ENCODE results near the gene COL5A1. TPM values are rescaled to one million over a fixed set of nuclear protein-coding genes. Genes with fewer than 3 reads are reported as not detected.

The COL5A1 gene
- total RNA-seq, 1 donor from 2014 or later, result 6.1 TPM

DNA sequence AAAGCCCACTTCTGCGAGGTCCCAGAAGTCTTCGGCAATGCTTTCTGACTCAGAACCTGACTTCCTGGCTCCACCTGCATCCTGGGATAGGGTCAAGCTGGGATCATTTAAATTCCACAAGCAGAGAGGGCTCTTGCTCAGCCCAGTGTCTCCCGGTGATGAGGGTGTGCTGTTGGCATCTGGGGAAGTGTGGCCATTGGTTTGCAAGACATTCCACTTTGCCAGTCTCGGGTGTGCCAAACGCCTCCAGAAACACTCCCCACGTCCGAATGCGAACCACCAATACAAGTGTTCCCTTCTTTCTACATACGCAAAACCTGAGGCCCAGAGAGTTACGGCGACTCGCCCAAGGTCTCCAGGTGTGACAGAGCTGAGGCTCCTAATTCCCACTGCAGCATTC is 195.9 kb downstream of the COL5A1 start:
- TF ChIP-seq EZH2 (IDR thresholded peaks at IDR 0.05) (no peak), EZH2phosphoT487 (IDR thresholded peaks at IDR 0.05) (no peak)
- TF ChIP-seq, protein P1, sequence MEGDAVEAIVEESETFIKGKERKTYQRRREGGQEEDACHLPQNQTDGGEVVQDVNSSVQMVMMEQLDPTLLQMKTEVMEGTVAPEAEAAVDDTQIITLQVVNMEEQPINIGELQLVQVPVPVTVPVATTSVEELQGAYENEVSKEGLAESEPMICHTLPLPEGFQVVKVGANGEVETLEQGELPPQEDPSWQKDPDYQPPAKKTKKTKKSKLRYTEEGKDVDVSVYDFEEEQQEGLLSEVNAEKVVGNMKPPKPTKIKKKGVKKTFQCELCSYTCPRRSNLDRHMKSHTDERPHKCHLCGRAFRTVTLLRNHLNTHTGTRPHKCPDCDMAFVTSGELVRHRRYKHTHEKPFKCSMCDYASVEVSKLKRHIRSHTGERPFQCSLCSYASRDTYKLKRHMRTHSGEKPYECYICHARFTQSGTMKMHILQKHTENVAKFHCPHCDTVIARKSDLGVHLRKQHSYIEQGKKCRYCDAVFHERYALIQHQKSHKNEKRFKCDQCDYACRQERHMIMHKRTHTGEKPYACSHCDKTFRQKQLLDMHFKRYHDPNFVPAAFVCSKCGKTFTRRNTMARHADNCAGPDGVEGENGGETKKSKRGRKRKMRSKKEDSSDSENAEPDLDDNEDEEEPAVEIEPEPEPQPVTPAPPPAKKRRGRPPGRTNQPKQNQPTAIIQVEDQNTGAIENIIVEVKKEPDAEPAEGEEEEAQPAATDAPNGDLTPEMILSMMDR (IDR thresholded peaks at IDR 0.05), result no peak
- no peak for DNase-seq (ENCODE audit: low spot score)
- Histone ChIP-seq H3K4me3 (no peak overlapping the region), H3K79me2 (ENCODE audit: low read depth) (no peaks in the 10 kb centered on the region), H3K9ac (no peak overlapping the region), H3K36me3 (no peaks in the 10 kb centered on the region), H3K27me3 (no peaks in the 10 kb centered on the region), H3K4me1 (no peaks in the 10 kb centered on the region), H3F3A (ENCODE audit: low read depth) (no peaks in the 10 kb centered on the region), H3K9me3 (ENCODE audit: low read depth) (no peaks in the 10 kb centered on the region), H2AFZ (replicated peaks) (no peak overlapping the region), H3K4me2 (no peak overlapping the region), H4K20me1 (ENCODE audit: low read depth) (no peaks in the 10 kb centered on the region), H3K27ac (no peak overlapping the region)
- Mint-ChIP-seq H3K4me3 (no peak overlapping the region), H3K27me3 (ENCODE audit: insufficient read depth, low read depth) (no peaks in the 10 kb centered on the region), H3K27ac (no peak overlapping the region), H3K4me1 (peaks cover 3% of the 10 kb centered on the region), H3K36me3 (no peaks in the 10 kb centered on the region), H3K9me3 (no peaks in the 10 kb centered on the region)

- Histone ChIP-seq H4K20me1 (ENCODE audit: low read depth) (no peaks in the 10 kb centered on the region), H3K4me2 (no peak overlapping the region), H2AFZ (replicated peaks) (no peak overlapping the region), H3K4me3 (no peak overlapping the region), H3K27ac (no peak overlapping the region), H3K9ac (no peak overlapping the region), H3K79me2 (ENCODE audit: low read depth) (no peaks in the 10 kb centered on the region), H3K36me3 (no peaks in the 10 kb centered on the region), H3K9me3 (ENCODE audit: low read depth) (no peaks in the 10 kb centered on the region), H3K4me1 (no peaks in the 10 kb centered on the region), H3F3A (ENCODE audit: low read depth) (no peaks in the 10 kb centered on the region), H3K27me3 (no peaks in the 10 kb centered on the region)
- no peak overlapping the region for H3K4me3 Mint-ChIP-seq
- H3K4me1 Mint-ChIP-seq, result peaks cover 9% of the 10 kb centered on the region
- no peaks in the 10 kb centered on the region for H3K27me3 Mint-ChIP-seq (ENCODE audit: insufficient read depth, low read depth)
- TF ChIP-seq EZH2phosphoT487 (IDR thresholded peaks at IDR 0.05), result no peak
- TF ChIP-seq, protein P1 (IDR thresholded peaks at IDR 0.05), result no peak
- no peak for TF ChIP-seq EZH2 (IDR thresholded peaks at IDR 0.05)
- no peaks in the 10 kb centered on the region for H3K36me3 Mint-ChIP-seq
- H3K9me3 Mint-ChIP-seq, result no peaks in the 10 kb centered on the region
- no peak overlapping the region for H3K27ac Mint-ChIP-seq
- DNase-seq (ENCODE audit: low spot score), result no peak
These were observed 197.2 kb downstream of the COL5A1 start for GRCh38 chr9:134838651-134839454.

- no peaks in the 10 kb centered on the region for H3K27me3 ChIP-seq
- no peak overlapping the region for H3K9ac ChIP-seq
- DNase-seq (ENCODE audit: low spot score), result peak; percentile 58
- H3K4me3 ChIP-seq, result no peak overlapping the region
- Mint-ChIP-seq H3K27ac (no peak overlapping the region), H3K4me3 (no peak overlapping the region), H3K4me1 (peaks cover 9% of the 10 kb centered on the region), H3K36me3 (no peaks in the 10 kb centered on the region), H3K27me3 (ENCODE audit: insufficient read depth, low read depth) (no peaks in the 10 kb centered on the region), H3K9me3 (no peaks in the 10 kb centered on the region)
- H4K20me1 ChIP-seq (ENCODE audit: low read depth), result no peaks in the 10 kb centered on the region
- H3K79me2 ChIP-seq (ENCODE audit: low read depth), result no peaks in the 10 kb centered on the region
- H2AFZ ChIP-seq (replicated peaks), result no peak overlapping the region
- TF ChIP-seq, protein P1 (IDR thresholded peaks at IDR 0.05), result peak; percentile 57
- no peak for TF ChIP-seq EZH2phosphoT487 (IDR thresholded peaks at IDR 0.05)
- no peaks in the 10 kb centered on the region for H3K9me3 ChIP-seq (ENCODE audit: low read depth)
- no peak overlapping the region for H3K27ac ChIP-seq
- H3F3A ChIP-seq (ENCODE audit: low read depth), result no peaks in the 10 kb centered on the region
- no peaks in the 10 kb centered on the region for H3K36me3 ChIP-seq
- no peak overlapping the region for H3K4me2 ChIP-seq
- no peaks in the 10 kb centered on the region for H3K4me1 ChIP-seq
These were observed 198.0 kb downstream of the COL5A1 start for GRCh38 chr9:134839455-134840125.
